Esophagus squamous epithelium (tissue), 5 donors: Measurements from ENCODE around the gene GAS2. TPM values are rescaled to one million over a fixed set of nuclear protein-coding genes. Genes with fewer than 3 reads are reported as not detected.

ENCODE experiments used
- DNase-seq: peaks from one replicate; lab custom pipeline; 2025; lab: John Stamatoyannopoulos, UW
- H3K27ac ChIP-seq, 4 donors: fragments of 200-600 bp; sonication (generic); one replicate each; pipeline ENCODE4 v1.5.1; 2016 to 2019; ENCODE audit warnings: mild to moderate bottlenecking in 1 of 4
- H3K27me3 ChIP-seq, 4 donors: fragments of 200-600 bp; sonication (generic); 1 replicate in 3 of 4; 2 replicates in 1 of 4; pipeline versions ENCODE4 v1.5.1 to v1.6.0; 2017 to 2021; ENCODE audit warnings: antibody characterized with exemption in 1 of 4
- H3K36me3 ChIP-seq, 3 donors: fragments of 200-600 bp; sonication (generic); one replicate each; pipeline ENCODE4 v1.5.1; 2016 to 2019
- H3K4me1 ChIP-seq, 3 donors: fragments of 200-600 bp; sonication (generic); one replicate each; pipeline ENCODE4 v1.5.1; 2017 to 2019
- H3K4me3 ChIP-seq, 4 donors: fragments of 200-600 bp; sonication (generic); 1 replicate in 3 of 4; 2 replicates in 1 of 4; pipeline ENCODE4 v1.5.1; 2016 to 2019; ENCODE audit warnings: mild to moderate bottlenecking in 2 of 4, moderate library complexity in 1 of 4
- H3K9me3 ChIP-seq, 3 donors: fragments of 200-600 bp; sonication (generic); one replicate each; pipeline ENCODE4 v1.5.1; 2016 to 2019
- POLR2A ChIP-seq, 4 donors: fragments of 450-650 bp; IDR thresholded peaks; one replicate each; pipeline ENCODE4 v1.6.1; 2017; ENCODE audit warnings: antibody characterized with exemption in 4 of 4, mild to moderate bottlenecking in 4 of 4, moderate library complexity in 3 of 4
- WGBS, 2 donors: methylation state at CpG; one replicate each; pipeline ENCODE4 v1.1.5; 2018; 5-methylcytosine and 5-hydroxymethylcytosine counted together
- intact Hi-C: fragments of 100-400 bp; cut with DNase I; formaldehyde crosslinking; loops from one replicate; pipeline ENCODE4 v1.15.0; 2022
- total RNA-seq, 4 donors: library from RNA; depleted of rRNA; stranded (reverse); fragments of >200 nt; gene quantifications; one replicate each; pipeline ENCODE4 v1.1.0, GENCODE V29; 2016
- TF ChIP-seq, protein P1 (sequence below), 6 experiments: fragments of 450-650 bp in 4 of 6; fragments of 200-600 bp in 2 of 6; sonication (generic) in 2 of 6; IDR thresholded peaks; one replicate each; pipeline ENCODE4 v1.5.1; 2016 to 2019; ENCODE audit warnings: antibody characterized with exemption in 6 of 6, mild to moderate bottlenecking in 4 of 6, moderate library complexity in 4 of 6
- donor health status: DM: yes; HTN: yes; CAD: no.

GAS2 gene
- total RNA-seq, 4 donors from 2014 or later = 0.15 to 4.0 (median 2.5) TPM

DNA sequence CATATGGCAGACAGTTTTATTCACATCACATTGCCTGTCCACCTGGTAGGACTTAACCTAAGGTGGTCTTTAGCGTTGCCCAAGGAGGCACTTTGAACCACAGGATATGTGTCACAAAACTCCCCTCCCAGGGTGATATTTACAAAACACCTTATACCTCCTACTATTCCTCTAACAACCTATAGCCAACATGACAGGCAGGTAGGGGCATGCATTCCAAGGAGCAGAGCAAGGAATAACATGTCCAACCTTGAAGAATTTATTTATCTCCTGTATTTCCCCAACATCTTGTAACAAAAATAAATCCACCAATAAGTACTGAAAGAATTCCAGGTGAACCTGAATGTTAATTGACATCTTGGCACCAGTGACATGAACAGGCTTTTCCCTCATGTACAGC, 102.7 kb downstream of the GAS2 start:
- Histone ChIP-seq H3K36me3 (no peaks in the 10 kb centered on the region), H3K4me3 (no peak overlapping the region), H3K27ac (no peak overlapping the region), H3K4me1 (no peaks in the 10 kb centered on the region), H3K27me3 (no peaks in the 10 kb centered on the region), H3K9me3 (no peaks in the 10 kb centered on the region)
- no peak for DNase-seq
- intact Hi-C loops = no loop called here
- 62 to 64% methylated on average over 1 of the region's 1 CpG for WGBS, 2 donors
- TF ChIP-seq, protein P1, sequence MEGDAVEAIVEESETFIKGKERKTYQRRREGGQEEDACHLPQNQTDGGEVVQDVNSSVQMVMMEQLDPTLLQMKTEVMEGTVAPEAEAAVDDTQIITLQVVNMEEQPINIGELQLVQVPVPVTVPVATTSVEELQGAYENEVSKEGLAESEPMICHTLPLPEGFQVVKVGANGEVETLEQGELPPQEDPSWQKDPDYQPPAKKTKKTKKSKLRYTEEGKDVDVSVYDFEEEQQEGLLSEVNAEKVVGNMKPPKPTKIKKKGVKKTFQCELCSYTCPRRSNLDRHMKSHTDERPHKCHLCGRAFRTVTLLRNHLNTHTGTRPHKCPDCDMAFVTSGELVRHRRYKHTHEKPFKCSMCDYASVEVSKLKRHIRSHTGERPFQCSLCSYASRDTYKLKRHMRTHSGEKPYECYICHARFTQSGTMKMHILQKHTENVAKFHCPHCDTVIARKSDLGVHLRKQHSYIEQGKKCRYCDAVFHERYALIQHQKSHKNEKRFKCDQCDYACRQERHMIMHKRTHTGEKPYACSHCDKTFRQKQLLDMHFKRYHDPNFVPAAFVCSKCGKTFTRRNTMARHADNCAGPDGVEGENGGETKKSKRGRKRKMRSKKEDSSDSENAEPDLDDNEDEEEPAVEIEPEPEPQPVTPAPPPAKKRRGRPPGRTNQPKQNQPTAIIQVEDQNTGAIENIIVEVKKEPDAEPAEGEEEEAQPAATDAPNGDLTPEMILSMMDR (IDR thresholded peaks at IDR 0.05) = no peak
- no peak for TF ChIP-seq POLR2A (IDR thresholded peaks at IDR 0.05)

DNA sequence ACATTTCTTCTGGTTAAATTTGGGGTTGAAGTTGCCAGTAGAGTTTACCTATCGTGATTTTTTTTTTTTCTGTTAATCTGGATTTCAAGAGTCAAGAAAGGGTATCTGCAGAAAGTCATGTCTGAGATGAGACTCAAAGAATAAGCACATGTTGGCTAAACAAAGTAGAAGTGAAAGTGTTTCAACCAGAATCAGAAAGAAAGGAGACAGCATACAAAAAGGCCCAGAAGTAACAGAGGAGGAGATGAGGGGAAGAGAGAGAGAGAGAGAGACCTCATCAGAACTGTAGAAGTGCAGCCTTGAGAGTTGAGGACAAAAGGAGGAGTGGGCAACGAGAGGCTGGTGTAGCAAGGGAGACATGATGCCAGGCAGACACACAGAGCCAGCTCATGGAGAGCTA, 108.3 kb downstream of the GAS2 start:
- Histone ChIP-seq H3K27ac (no peak overlapping the region), H3K4me1 (no peaks in the 10 kb centered on the region), H3K27me3 (no peaks in the 10 kb centered on the region), H3K36me3 (no peaks in the 10 kb centered on the region), H3K9me3 (no peaks in the 10 kb centered on the region), H3K4me3 (no peak overlapping the region)
- DNase-seq = no peak
- intact Hi-C loops = no loop called here
- TF ChIP-seq, protein P1 (IDR thresholded peaks at IDR 0.05) = no peak
- no peak for TF ChIP-seq POLR2A (IDR thresholded peaks at IDR 0.05)
- 70 to 78% methylated on average over 2 of the region's 2 CpGs for WGBS, 2 donors

DNA sequence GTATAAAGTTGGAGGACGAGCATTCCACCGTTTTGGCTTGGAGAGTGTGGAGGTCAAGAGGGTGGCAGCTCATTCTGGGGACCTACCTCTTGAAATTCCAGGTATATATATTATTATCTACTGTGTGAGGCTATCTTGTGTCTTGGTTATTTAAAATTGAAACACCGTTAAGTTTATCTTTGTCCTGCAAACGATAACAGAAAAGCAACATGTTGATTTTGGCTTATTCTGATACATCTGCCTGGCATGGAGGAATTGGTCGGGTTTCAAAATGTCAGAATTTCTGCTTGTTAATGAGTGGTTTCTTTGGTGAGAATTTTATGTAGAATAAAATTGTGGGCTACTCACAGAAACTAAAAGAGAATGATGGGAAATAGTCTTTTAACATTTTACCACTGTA, 108.8 kb downstream of the GAS2 start:
- no peaks in the 10 kb centered on the region for H3K27me3 ChIP-seq
- WGBS, 2 donors = 80 to 83% methylated on average over 5 of the region's 5 CpGs
- TF ChIP-seq POLR2A (IDR thresholded peaks at IDR 0.05) = no peak
- TF ChIP-seq, protein P1 (IDR thresholded peaks at IDR 0.05) = no peak

DNA sequence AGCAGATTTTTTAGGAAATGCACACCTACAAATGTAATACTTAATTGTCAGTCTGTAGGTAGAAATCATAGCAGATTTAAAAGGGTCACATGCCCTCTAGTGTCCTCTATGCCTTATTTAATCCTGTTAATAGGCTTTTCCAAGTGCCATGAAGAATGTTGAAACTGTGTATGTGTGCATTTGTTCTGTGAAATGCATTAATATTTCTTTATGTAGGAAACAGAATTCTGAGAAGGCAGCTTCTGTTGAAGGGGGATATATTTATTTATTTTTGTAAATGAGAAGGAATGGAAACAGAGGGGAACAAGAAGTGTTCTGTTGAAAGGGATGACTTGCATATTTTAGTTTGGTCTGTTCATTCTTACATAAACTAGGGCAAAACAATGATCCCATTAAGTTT, 112.2 kb downstream of the GAS2 start:
- intact Hi-C loops = no loop called here
- Histone ChIP-seq H3K4me1 (no peaks in the 10 kb centered on the region), H3K36me3 (no peaks in the 10 kb centered on the region), H3K9me3 (no peaks in the 10 kb centered on the region), H3K4me3 (no peak overlapping the region), H3K27me3 (no peaks in the 10 kb centered on the region), H3K27ac (no peak overlapping the region)
- no peak for TF ChIP-seq POLR2A (IDR thresholded peaks at IDR 0.05)
- TF ChIP-seq, protein P1 (IDR thresholded peaks at IDR 0.05) = no peak
- DNase-seq = no peak

More for the DNA sequence above, 108.8 kb downstream of the GAS2 start:
- no peak for DNase-seq
- Histone ChIP-seq H3K4me3 (no peak overlapping the region), H3K4me1 (no peaks in the 10 kb centered on the region), H3K9me3 (no peaks in the 10 kb centered on the region), H3K36me3 (no peaks in the 10 kb centered on the region), H3K27ac (no peak overlapping the region)
- intact Hi-C loops = no loop called here

DNA sequence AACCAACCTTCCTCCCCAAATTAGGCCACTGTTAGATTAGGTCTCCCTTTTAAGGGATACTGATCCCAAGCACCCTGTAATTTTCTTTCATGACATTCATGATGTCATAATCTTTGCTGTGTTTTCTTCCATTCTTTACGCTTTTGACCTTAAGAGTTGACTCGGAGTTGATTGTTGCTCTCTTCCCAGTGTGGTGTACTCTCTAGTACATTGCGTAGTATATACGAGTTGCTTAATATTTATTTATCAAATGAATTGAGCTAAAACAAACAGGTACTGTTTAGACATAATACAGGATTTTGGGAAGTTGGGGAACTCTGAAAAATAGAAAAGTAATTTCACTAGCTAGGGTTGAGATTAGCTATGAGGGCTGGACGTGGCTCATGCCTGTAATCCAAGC, 113.4 kb downstream of the GAS2 start:
- H3K4me1 ChIP-seq = no peaks in the 10 kb centered on the region
- intact Hi-C loops = loop anchor here (5.0 kb wide), 1 partner anchor 443 kb away; the partner anchor contains the start of gene SLC17A6
- H3K27me3 ChIP-seq = no peaks in the 10 kb centered on the region
- no peak overlapping the region for H3K27ac ChIP-seq
- no peaks in the 10 kb centered on the region for H3K9me3 ChIP-seq
- TF ChIP-seq, protein P1 (IDR thresholded peaks at IDR 0.05) = no peak
- TF ChIP-seq POLR2A (IDR thresholded peaks at IDR 0.05) = no peak
- H3K4me3 ChIP-seq = no peak overlapping the region
- 74 to 75% methylated on average over 5 of the region's 5 CpGs for WGBS, 2 donors
- no peaks in the 10 kb centered on the region for H3K36me3 ChIP-seq
- no peak for DNase-seq
